Neutrophil (primary cell): ENCODE measurements around the gene IGSF21.

Experiments used
- H3K27ac ChIP-seq: fragments of 200-600 bp; sonication (generic); 2 replicates; pipeline ENCODE4 v1.5.1; 2016; ENCODE audit warnings: mild to moderate bottlenecking, moderate library complexity
- H3K27me3 ChIP-seq: fragments of 200-600 bp; sonication (generic); 2 replicates; pipeline ENCODE4 v1.6.0; 2016; ENCODE audit warnings: mild to moderate bottlenecking
- H3K36me3 ChIP-seq: fragments of 200-600 bp; sonication (generic); 2 replicates; pipeline ENCODE4 v1.5.1; 2017
- H3K4me1 ChIP-seq, 2 experiments: fragments of 200-600 bp in 1 of 2; sonication (generic) in 1 of 2; 1 replicate in 1 of 2; 2 replicates in 1 of 2; pipeline versions ENCODE4 v1.5.1 to v1.6.1; 2013 to 2016; ENCODE audit warnings: low read depth in 1 of 2, low read length in 1 of 2, mild to moderate bottlenecking in 1 of 2, moderate library complexity in 1 of 2; ENCODE audit not compliant: control insufficient read depth in 1 of 2, insufficient read depth in 1 of 2
- H3K4me3 ChIP-seq, 2 experiments: fragments of 200-600 bp in 1 of 2; sonication (generic) in 1 of 2; 1 replicate in 1 of 2; 2 replicates in 1 of 2; pipeline ENCODE4 v1.5.1; 2013 to 2016; ENCODE audit warnings: low read depth in 1 of 2, low read length in 1 of 2, mild to moderate bottlenecking in 1 of 2, moderate library complexity in 1 of 2
- H3K9me3 ChIP-seq: fragments of 200-600 bp; sonication (generic); 2 replicates; pipeline ENCODE4 v1.5.1; 2016
- CTCF ChIP-seq: fragments of 200-600 bp; sonication (generic); IDR thresholded peaks from 2 replicates; pipeline ENCODE4 v1.5.1; 2016; ENCODE audit warnings: antibody characterized with exemption

Gene IGSF21

GRCh38 chr1:18109756-18110597 is 2.4 kb downstream of the IGSF21 start:
- no peak overlapping the region for H3K27ac ChIP-seq
- H3K4me3 ChIP-seq, result no peak overlapping the region
- TF ChIP-seq CTCF, result no peak
- H3K27me3 ChIP-seq, result peaks cover 99% of the 10 kb centered on the region
- no peaks in the 10 kb centered on the region for H3K36me3 ChIP-seq
- peaks cover 7 to 18% of the 10 kb centered on the region in 2 experiments for H3K4me1 ChIP-seq
- H3K9me3 ChIP-seq, result no peaks in the 10 kb centered on the region

GRCh38 chr1:18110598-18110939 is 3.0 kb downstream of the IGSF21 start:
- TF ChIP-seq CTCF, result no peak
- Histone ChIP-seq H3K9me3 (no peaks in the 10 kb centered on the region), H3K36me3 (no peaks in the 10 kb centered on the region), H3K4me3 (no peak overlapping the region), H3K4me1 (peaks cover 7 to 18% of the 10 kb centered on the region in 2 experiments), H3K27me3 (peaks cover 98% of the 10 kb centered on the region), H3K27ac (no peak overlapping the region)

GRCh38 chr1:18110968-18111367 is 3.4 kb downstream of the IGSF21 start:
- TF ChIP-seq CTCF, result no peak
- Histone ChIP-seq H3K4me3 (no peak overlapping the region), H3K27me3 (peaks cover 94% of the 10 kb centered on the region), H3K9me3 (no peaks in the 10 kb centered on the region), H3K4me1 (peaks cover 7 to 18% of the 10 kb centered on the region in 2 experiments), H3K36me3 (no peaks in the 10 kb centered on the region), H3K27ac (no peak overlapping the region)

GRCh38 chr1:18111605-18112297 is 4.2 kb downstream of the IGSF21 start:
- Histone ChIP-seq H3K27ac (no peak overlapping the region), H3K4me1 (peaks cover 7 to 18% of the 10 kb centered on the region in 2 experiments), H3K9me3 (no peaks in the 10 kb centered on the region), H3K36me3 (no peaks in the 10 kb centered on the region), H3K27me3 (peaks cover 94% of the 10 kb centered on the region), H3K4me3 (no peak overlapping the region)
- TF ChIP-seq CTCF, result no peak

- Histone ChIP-seq H3K36me3 (no peaks in the 10 kb centered on the region), H3K4me3 (no peak overlapping the region), H3K27ac (no peak overlapping the region), H3K27me3 (peaks cover 94% of the 10 kb centered on the region), H3K9me3 (no peaks in the 10 kb centered on the region), H3K4me1 (peaks cover 7 to 18% of the 10 kb centered on the region in 2 experiments)
- TF ChIP-seq CTCF, result no peak
These were observed 5.0 kb downstream of the IGSF21 start for GRCh38 chr1:18112611-18113010.
